ENCODE data around the gene STX17.

Gene STX17

GRCh38 chr9:99863955-99864354, 42.5 kb upstream of the STX17 start:
- Histone ChIP-seq H3K9me3 (ENCODE audit: control insufficient read depth, insufficient read depth, low read depth, low read length) (no peaks in the 10 kb centered on the region), H3K27ac (ENCODE audit: extremely low read depth, low read depth, low read length) (no peak overlapping the region), H3K36me3 (ENCODE audit: control insufficient read depth in 2 of 2, insufficient read depth in 1 of 2, low read length in 2 of 2) (no peaks in the 10 kb centered on the region), H3K4me1 (ENCODE audit: control insufficient read depth, insufficient read depth, low read length) (peaks cover 17% of the 10 kb centered on the region), H3K4me3 (ENCODE audit: low read depth, low read length) (no peak overlapping the region)
- CTCF ChIA-PET = no interaction called here
- POLR2A ChIA-PET = interaction anchor here (0.7 kb wide), 1 partner anchor 42 kb away, joined by 3 read pairs; the partner anchor contains the start of gene NR4A3
- no peak for TF ChIP-seq ZNF2 (tag by site-specific recombination; IDR thresholded peaks at IDR 0.05)
- TF ChIP-seq ZXDB (tag by site-specific recombination; IDR thresholded peaks at IDR 0.05) = no peak
- no peak for TF ChIP-seq ZNF202 (tag by site-specific recombination; IDR thresholded peaks at IDR 0.05; ENCODE audit: borderline replicate concordance)
- TF ChIP-seq ZNF837 (tag by site-specific recombination; IDR thresholded peaks at IDR 0.05) = no peak
- no peak for TF ChIP-seq ZNF280D (tag by site-specific recombination; IDR thresholded peaks at IDR 0.05)
- no peak for TF ChIP-seq PATZ1 (tag by site-specific recombination; IDR thresholded peaks at IDR 0.05)
- no peak for TF ChIP-seq ZNF555 (tag by site-specific recombination; conservative IDR thresholded peaks at IDR 0.05)
- no peak for TF ChIP-seq ZNF610 (tag by site-specific recombination; IDR thresholded peaks at IDR 0.05; ENCODE audit: borderline replicate concordance)
- TF ChIP-seq ZNF549 (tag by site-specific recombination; IDR thresholded peaks at IDR 0.05) = no peak
- TF ChIP-seq PRDM6 (tag by site-specific recombination; IDR thresholded peaks at IDR 0.05) = no peak
- TF ChIP-seq ZNF639 (tag by site-specific recombination; IDR thresholded peaks at IDR 0.05) = no peak
- TF ChIP-seq ZNF521 (tag by site-specific recombination; IDR thresholded peaks at IDR 0.05) = no peak
- TF ChIP-seq ZNF623 (tag by site-specific recombination; IDR thresholded peaks at IDR 0.05) = no peak

GRCh38 chr9:99866398-99866797, 40.1 kb upstream of the STX17 start:
- Histone ChIP-seq H3K27ac (ENCODE audit: extremely low read depth, low read depth, low read length) (no peak overlapping the region), H3K4me3 (ENCODE audit: low read depth, low read length) (no peak overlapping the region), H3K9me3 (ENCODE audit: control insufficient read depth, insufficient read depth, low read depth, low read length) (no peaks in the 10 kb centered on the region), H3K36me3 (ENCODE audit: control insufficient read depth in 2 of 2, insufficient read depth in 1 of 2, low read length in 2 of 2) (no peaks in the 10 kb centered on the region), H3K4me1 (ENCODE audit: control insufficient read depth, insufficient read depth, low read length) (0 out of 2 replicates have a peak, but pooled peaks cover 2% of the 10 kb centered on the region)
- ChIA-PET CTCF (interaction anchor here (0.6 to 1.8 kb wide), 3 partner anchors 10 to 710 kb away, joined by 3 to 8 read pairs (median 4); no protein-coding TSS in a partner anchor), POLR2A (no interaction called here)
- TF ChIP-seq ZNF571 (tag by site-specific recombination; IDR thresholded peaks at IDR 0.05) (no peak), ZFHX2 (tag by site-specific recombination; conservative IDR thresholded peaks at IDR 0.05) (peak; percentile 18; the same call in 1 of the 2 replicates), ZNF324 (tag by site-specific recombination; IDR thresholded peaks at IDR 0.05) (no peak)
